GM12878 (cell line): ENCODE data around the gene ABHD15. TPM values are rescaled to one million over a fixed set of nuclear protein-coding genes. Genes with fewer than 3 reads are reported as not detected.

ENCODE experiments used
- ATAC-seq: fragments of 200-7000 bp; cut with Tn5 transposase; 3 replicates; pipeline ENCODE4 v1.9.1; 2020; ENCODE audit warnings: mild to moderate bottlenecking, moderate library complexity
- BruUV-seq: library from RNA; stranded (reverse); fragments of 400-500 nt; replicated peaks from 2 replicates; lab custom pipeline; 2021; lab: Mats Ljungman, UMichigan
- CTCF ChIA-PET: fragments of 300-600 bp; sonication (Branson Sonifier 250); formaldehyde crosslinking; extraction: SDS; loops from one replicate; lab custom pipeline; 2021; ENCODE audit warnings: inconsistent platforms; lab: Yijun Ruan, JAX
- POLR2A ChIA-PET: fragments of 350-600 bp; formaldehyde crosslinking; extraction: SDS; loops from one replicate; lab custom pipeline; 2021; ENCODE audit warnings: inconsistent platforms; lab: Charles Lee
- RAD21 ChIA-PET: fragments of 300-600 bp; sonication (Branson Sonifier 250); formaldehyde crosslinking; loops from one replicate; lab custom pipeline; 2023; ENCODE audit warnings: antibody characterized with exemption; ENCODE audit not compliant: unreplicated experiment; lab: Charles Lee
- SMC1A ChIA-PET: fragments of 300-600 bp; sonication (Branson Sonifier 250); formaldehyde crosslinking; loops from one replicate; lab custom pipeline; 2023; ENCODE audit not compliant: unreplicated experiment, uncharacterized antibody; lab: Charles Lee
- DNase-seq: peaks from one replicate; pipeline ENCODE4 v3.0.0-alpha.2; 2011; ENCODE audit warnings: low read depth, low spot score
- FAIRE-seq: peaks from 3 replicates; lab custom pipeline; 2011; peaks lifted over from hg19 to GRCh38; lab: Jason Lieb, UNC
- H2AFZ ChIP-seq: 2 replicates; pipeline ENCODE4 v1.6.0; 2011; ENCODE audit warnings: low read depth, low read length, control low read depth; ENCODE audit not compliant: control insufficient read depth
- H3K27ac ChIP-seq: 2 replicates; pipeline ENCODE4 v1.5.1; 2011; ENCODE audit warnings: control low read depth; ENCODE audit not compliant: control insufficient read depth, insufficient read depth
- H3K27me3 ChIP-seq, 2 experiments: replicated peaks in 1 of 2; 2 replicates each; pipeline versions ENCODE4 v1.6.0 to v1.6.1; 2011; ENCODE audit warnings: low read length in 1 of 2; ENCODE audit not compliant: control insufficient read depth in 2 of 2, insufficient read depth in 2 of 2
- H3K36me3 ChIP-seq, 2 experiments: 2 replicates each; pipeline ENCODE4 v1.5.1; 2011; ENCODE audit warnings: low read length in 1 of 2; ENCODE audit not compliant: control insufficient read depth in 2 of 2, insufficient read depth in 2 of 2
- H3K4me1 ChIP-seq: 2 replicates; pipeline ENCODE4 v1.6.1; 2011; ENCODE audit warnings: mild to moderate bottlenecking, low read length, moderate library complexity, mixed read lengths; ENCODE audit not compliant: control insufficient read depth, insufficient read depth
- H3K4me2 ChIP-seq: 2 replicates; pipeline ENCODE4 v1.6.0; 2011; ENCODE audit warnings: control low read depth; ENCODE audit not compliant: control insufficient read depth, insufficient read depth
- H3K4me3 ChIP-seq: fragments of 200-600 bp; sonication (generic); 2 replicates; pipeline ENCODE4 v1.5.1; 2016
- H3K79me2 ChIP-seq: 2 replicates; pipeline ENCODE4 v1.6.0; 2011; ENCODE audit warnings: low read length; ENCODE audit not compliant: control insufficient read depth, insufficient read depth
- H3K9ac ChIP-seq: 2 replicates; pipeline ENCODE4 v1.8.0; 2011; ENCODE audit warnings: low read length, control low read depth, mixed read lengths; ENCODE audit not compliant: control insufficient read depth, insufficient read depth
- H3K9me3 ChIP-seq: replicated peaks from 3 replicates; pipeline ENCODE4 v1.5.1; 2011; ENCODE audit warnings: mild to moderate bottlenecking, low read length; ENCODE audit not compliant: control insufficient read depth, insufficient read depth
- H4K20me1 ChIP-seq: 2 replicates; pipeline ENCODE4 v1.6.0; 2011; ENCODE audit not compliant: control insufficient read depth, insufficient read depth
- KDM1A ChIP-seq: fragments of 200-600 bp; sonication (generic); IDR thresholded peaks from 2 replicates; pipeline ENCODE4 v1.6.1; 2016; ENCODE audit warnings: borderline replicate concordance
- RCOR1 ChIP-seq: conservative IDR thresholded peaks from 2 replicates; pipeline ENCODE4 v1.6.1; 2012; ENCODE audit warnings: low read depth, low read length, improper control_type of control experiment
- ZNF687 ChIP-seq: fragments of 450-650 bp; IDR thresholded peaks from 2 replicates; pipeline ENCODE4 v1.6.1; 2017; ENCODE audit warnings: mild to moderate bottlenecking, moderate library complexity
- WGBS: methylation state at CpG from one replicate; pipeline ENCODE4 v1.1.6; 2016; ENCODE audit warnings: low lambda C conversion rate; ENCODE audit not compliant: insufficient replicate concordance, insufficient coverage; ENCODE audit errors: missing lambda C conversion rate; 5-methylcytosine and 5-hydroxymethylcytosine counted together
- in situ Hi-C: fragments of 300-500 bp; cut with MboI; formaldehyde crosslinking; loops from 9 replicates; pipeline ENCODE4 v1.14.3; 2018; ENCODE audit warnings: mixed read lengths
- intact Hi-C: fragments of 100-400 bp; cut with micrococcal nuclease; formaldehyde crosslinking; loops from one replicate; pipeline ENCODE4 v1.14.2; 2022; ENCODE audit not compliant: unreplicated experiment
- polyA plus RNA-seq, 11 experiments: library from polyadenylated mRNA; depleted of rRNA in 4 of 11; unstranded in 6 of 11; stranded (reverse) in 5 of 11; fragments of >200 nt; fragmentation: Nextera tagmentation in 4 of 11; fragmentation: Illumina TruSeq in 1 of 11; extraction: Ambion mirVana in 4 of 11; extraction: Trizol in 1 of 11; gene quantifications; 1 replicate in 1 of 11; 2 replicates in 10 of 11; pipeline versions ENCODE4 v1.2.1 to v1.2.3, GENCODE V29; 2011 to 2016; ENCODE audit warnings: inconsistent platforms in 2 of 11, missing spikeins in 2 of 11, low read depth in 1 of 11
- total RNA-seq, 4 experiments: library from RNA; depleted of rRNA in 3 of 4; stranded (reverse); fragments of >200 nt in 3 of 4; fragmentation: Illumina TruSeq in 1 of 4; extraction: Trizol in 1 of 4; gene quantifications; 2 replicates each; pipeline versions ENCODE4 v1.2.1 to v1.2.3, GENCODE V29; 2013 to 2021

The ABHD15 gene
- total and polyA plus RNA-seq, 10 of the 15 experiments (the other 5 are each of a cell fraction or from before 2014, with no cell fraction given): 2.1 to 9.2 (median 4.9) TPM

GRCh38 chr17:29582772-29583171 lies 15.9 kb upstream of the ABHD15 start:
- RAD21 ChIA-PET: no interaction called here
- Histone ChIP-seq H3K36me3 (peaks cover 8 to 10% of the 10 kb centered on the region in 2 experiments; a peak in 3 of 4 replicates), H3K27ac (no peak overlapping the region), H2AFZ (no peak overlapping the region), H3K4me2 (no peak overlapping the region), H3K9ac (no peak overlapping the region), H3K9me3 (no peaks in the 10 kb centered on the region), H3K27me3 (no peaks in the 10 kb centered on the region), H3K4me1 (peaks cover 24% of the 10 kb centered on the region), H3K4me3 (no peak overlapping the region), H3K79me2 (peaks cover 18% of the 10 kb centered on the region), H4K20me1 (no peaks in the 10 kb centered on the region)
- no peak for ATAC-seq
- 93% methylated on average over 13 of the region's 13 CpGs for WGBS
- SMC1A ChIA-PET: interaction anchor here (2.2 kb wide), 1 partner anchor 35 kb away, joined by 8 read pairs; no protein-coding TSS in a partner anchor
- intact Hi-C loops (loop anchor here (5.0 kb wide), 1 partner anchor 440 kb away; no protein-coding TSS in a partner anchor), in situ Hi-C loops (no loop called here)
- FAIRE-seq: no peak
- POLR2A ChIA-PET: no interaction called here
- TF ChIP-seq KDM1A (no peak), ZNF687 (no peak), RCOR1 (no peak)
- no peak for DNase-seq
- CTCF ChIA-PET: interaction anchor here (2.6 to 6.7 kb wide), 3 partner anchors 9 to 35 kb away, joined by 28 to 82 read pairs (median 72); partner anchors contain the start of gene ANKRD13B
- no TSS peak for BruUV-seq
